Transverse colon (tissue), 4 donors: ENCODE measurements around the gene ARHGEF25. TPM values are rescaled to one million over a fixed set of nuclear protein-coding genes. Genes with fewer than 3 reads are reported as not detected.

Experiments used
- DNase-seq: peaks from one replicate; pipeline ENCODE4 v3.0.0-alpha.2; 2019
- H3K27ac ChIP-seq, 4 donors: fragments of 200-600 bp; sonication (generic); 2 replicates each; pipeline ENCODE4 v1.5.1; 2016 to 2018; ENCODE audit warnings: inconsistent platforms in 4 of 4
- H3K27me3 ChIP-seq: fragments of 200-600 bp; sonication (generic); 2 replicates; pipeline ENCODE4 v1.5.1; 2017; ENCODE audit warnings: inconsistent platforms
- H3K36me3 ChIP-seq, 4 donors: fragments of 200-600 bp; sonication (generic); 2 replicates each; pipeline ENCODE4 v1.5.1; 2017 to 2019; ENCODE audit warnings: inconsistent platforms in 4 of 4
- H3K4me1 ChIP-seq, 4 donors: fragments of 200-600 bp; sonication (generic); 2 replicates each; pipeline ENCODE4 v1.5.1; 2017 to 2020; ENCODE audit warnings: inconsistent platforms in 4 of 4
- H3K4me3 ChIP-seq, 4 donors: fragments of 200-600 bp; sonication (generic); 1 replicate in 1 of 4; 2 replicates in 3 of 4; pipeline versions ENCODE4 v1.5.1 to v1.6.1; 2017 to 2019; ENCODE audit warnings: inconsistent platforms in 4 of 4
- H3K9me3 ChIP-seq, 2 donors: fragments of 200-600 bp; sonication (generic); 2 replicates each; pipeline ENCODE4 v1.5.1; 2017 to 2019; ENCODE audit warnings: inconsistent platforms in 2 of 2
- EP300 ChIP-seq: sonication (generic); formaldehyde crosslinking; IDR thresholded peaks from one replicate; pipeline ENCODE4 v1.6.1; 2017; ENCODE audit warnings: antibody characterized with exemption, low read depth
- POLR2A ChIP-seq: fragments of 450-650 bp; IDR thresholded peaks from one replicate; pipeline ENCODE4 v1.6.1; 2016; ENCODE audit warnings: antibody characterized with exemption, mild to moderate bottlenecking, moderate library complexity
- POLR2AphosphoS5 ChIP-seq, 3 donors: sonication (generic); formaldehyde crosslinking; IDR thresholded peaks; one replicate each; pipeline ENCODE4 v1.6.1; 2016; ENCODE audit warnings: antibody characterized with exemption in 3 of 3
- WGBS, 2 donors: methylation state at CpG; one replicate each; pipeline ENCODE4 v1.1.5; 2018; ENCODE audit warnings: low coverage in 1 of 2; 5-methylcytosine and 5-hydroxymethylcytosine counted together
- in situ Hi-C, 4 donors: fragments of 200-750 bp; cut with MboI; loops; one replicate each; pipeline versions ENCODE4 v1.15.0 to v1.15.1; 2017; ENCODE audit warnings: low sequenced_read_pairs in 3 of 4, low pct_ligation_motif_present in 1 of 4, low pct_unique_long_range_greater_than_20kb in 1 of 4
- intact Hi-C: fragments of 100-400 bp; cut with DNase I; formaldehyde crosslinking; loops from one replicate; pipeline ENCODE4 v1.15.1; 2023; ENCODE audit warnings: low total_unique reads
- total RNA-seq, 4 donors: library from RNA; depleted of rRNA; stranded (reverse); fragments of >200 nt; gene quantifications; one replicate each; pipeline ENCODE4 v1.1.0, GENCODE V29; 2016
- TF ChIP-seq, protein P1 (sequence below), 5 experiments: fragments of 200-600 bp in 3 of 5; fragments of 450-650 bp in 2 of 5; sonication (generic) in 3 of 5; IDR thresholded peaks; 1 replicate in 2 of 5; 2 replicates in 3 of 5; pipeline ENCODE4 v1.5.1; 2016 to 2017; ENCODE audit warnings: antibody characterized with exemption in 5 of 5, inconsistent platforms in 3 of 5, mild to moderate bottlenecking in 2 of 5, moderate library complexity in 1 of 5

Gene ARHGEF25
- total RNA-seq, 4 donors from 2014 or later, result 6.6 to 35.9 (median 15.3) TPM

DNA sequence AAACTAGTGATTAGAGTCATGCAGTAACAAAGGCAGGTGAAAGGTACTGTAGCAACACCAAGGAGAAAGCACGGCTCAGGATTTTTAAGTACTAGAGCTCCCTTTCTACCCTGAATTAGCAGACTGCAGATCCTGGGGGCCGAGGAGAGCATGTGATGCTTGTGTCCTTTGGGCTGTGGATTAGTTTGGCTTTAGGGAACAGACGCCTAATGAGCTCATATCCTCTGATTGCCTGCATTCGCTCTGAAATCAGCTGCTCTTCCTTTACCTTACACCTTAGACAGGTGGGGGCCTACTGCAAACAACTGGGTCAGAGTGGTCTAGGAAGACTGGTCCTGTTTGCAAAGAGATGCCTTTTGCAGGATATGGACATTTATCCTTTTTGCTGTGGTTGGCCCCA, 18.0 kb upstream of the ARHGEF25 start:
- Histone ChIP-seq H3K4me3 (no peak overlapping the region), H3K36me3 (peaks cover 0 to 14% (median 0%) of the 10 kb centered on the region in 4 donors), H3K9me3 (no peaks in the 10 kb centered on the region), H3K27me3 (no peaks in the 10 kb centered on the region), H3K4me1 (peaks cover 7 to 20% (median 17%) of the 10 kb centered on the region in 4 donors), H3K27ac (no peak overlapping the region)
- WGBS, 2 donors, result 88% methylated on average over 4 of the region's 4 CpGs; no CpG with 5 or more reads in 1 of the 2 donors
- DNase-seq, result no peak
- intact Hi-C loops (no loop called here), in situ Hi-C loops (no loop called here)
- no peak for TF ChIP-seq POLR2AphosphoS5 (IDR thresholded peaks at IDR 0.05)
- TF ChIP-seq EP300, result no peak
- TF ChIP-seq, protein P1, sequence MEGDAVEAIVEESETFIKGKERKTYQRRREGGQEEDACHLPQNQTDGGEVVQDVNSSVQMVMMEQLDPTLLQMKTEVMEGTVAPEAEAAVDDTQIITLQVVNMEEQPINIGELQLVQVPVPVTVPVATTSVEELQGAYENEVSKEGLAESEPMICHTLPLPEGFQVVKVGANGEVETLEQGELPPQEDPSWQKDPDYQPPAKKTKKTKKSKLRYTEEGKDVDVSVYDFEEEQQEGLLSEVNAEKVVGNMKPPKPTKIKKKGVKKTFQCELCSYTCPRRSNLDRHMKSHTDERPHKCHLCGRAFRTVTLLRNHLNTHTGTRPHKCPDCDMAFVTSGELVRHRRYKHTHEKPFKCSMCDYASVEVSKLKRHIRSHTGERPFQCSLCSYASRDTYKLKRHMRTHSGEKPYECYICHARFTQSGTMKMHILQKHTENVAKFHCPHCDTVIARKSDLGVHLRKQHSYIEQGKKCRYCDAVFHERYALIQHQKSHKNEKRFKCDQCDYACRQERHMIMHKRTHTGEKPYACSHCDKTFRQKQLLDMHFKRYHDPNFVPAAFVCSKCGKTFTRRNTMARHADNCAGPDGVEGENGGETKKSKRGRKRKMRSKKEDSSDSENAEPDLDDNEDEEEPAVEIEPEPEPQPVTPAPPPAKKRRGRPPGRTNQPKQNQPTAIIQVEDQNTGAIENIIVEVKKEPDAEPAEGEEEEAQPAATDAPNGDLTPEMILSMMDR (IDR thresholded peaks at IDR 0.05), result no peak
- no peak for TF ChIP-seq POLR2A

GRCh38 chr12:57600395-57600794, 10.8 kb upstream of the ARHGEF25 start:
- WGBS, 2 donors, result 70 to 74% methylated on average over 2 of the region's 2 CpGs
- no peak overlapping the region for H3K27ac ChIP-seq
- peaks cover 0 to 19% (median 5%) of the 10 kb centered on the region in 4 donors for H3K4me1 ChIP-seq
- in situ Hi-C loops, result no loop called here
- no peak for DNase-seq
- H3K4me3 ChIP-seq, result no peak overlapping the region
- H3K36me3 ChIP-seq, result peaks cover 0 to 42% (median 12%) of the 10 kb centered on the region in 4 donors
- peaks cover 12% of the 10 kb centered on the region for H3K27me3 ChIP-seq
- H3K9me3 ChIP-seq, result no peaks in the 10 kb centered on the region
- TF ChIP-seq EP300, result no peak
- intact Hi-C loops, result no loop called here

GRCh38 chr12:57602544-57602943, 8.7 kb upstream of the ARHGEF25 start:
- Histone ChIP-seq H3K36me3 (peaks cover 0 to 33% (median 12%) of the 10 kb centered on the region in 4 donors), H3K27ac (no peak overlapping the region), H3K4me1 (peaks cover 0 to 24% (median 12%) of the 10 kb centered on the region in 4 donors), H3K27me3 (peaks cover 19% of the 10 kb centered on the region), H3K4me3 (no peak overlapping the region), H3K9me3 (no peaks in the 10 kb centered on the region)
- no peak for TF ChIP-seq POLR2AphosphoS5 (IDR thresholded peaks at IDR 0.05)
- TF ChIP-seq, protein P1 (IDR thresholded peaks at IDR 0.05), result no peak
- no peak for TF ChIP-seq EP300
- TF ChIP-seq POLR2A, result no peak
- intact Hi-C loops, result no loop called here
- in situ Hi-C loops, result no loop called here
- DNase-seq, result no peak

- Histone ChIP-seq H3K27ac (peak overlapping the region; percentile 81 to 95 (median 90)), H3K4me1 (peaks cover 0 to 24% (median 12%) of the 10 kb centered on the region in 4 donors), H3K36me3 (peaks cover 0 to 28% (median 12%) of the 10 kb centered on the region in 4 donors), H3K9me3 (no peaks in the 10 kb centered on the region), H3K4me3 (no peak overlapping the region), H3K27me3 (peaks cover 19% of the 10 kb centered on the region)
- no peak for DNase-seq
- intact Hi-C loops, result no loop called here
- in situ Hi-C loops, result no loop called here
- WGBS, 2 donors, result 61 to 80% methylated on average over 2 of the region's 2 CpGs
- TF ChIP-seq EP300 (no peak), POLR2A (no peak)
- TF ChIP-seq, protein P1 (IDR thresholded peaks at IDR 0.05), result no peak
Observed at GRCh38 chr12:57603324-57603723, 7.9 kb upstream of the ARHGEF25 start.

DNA sequence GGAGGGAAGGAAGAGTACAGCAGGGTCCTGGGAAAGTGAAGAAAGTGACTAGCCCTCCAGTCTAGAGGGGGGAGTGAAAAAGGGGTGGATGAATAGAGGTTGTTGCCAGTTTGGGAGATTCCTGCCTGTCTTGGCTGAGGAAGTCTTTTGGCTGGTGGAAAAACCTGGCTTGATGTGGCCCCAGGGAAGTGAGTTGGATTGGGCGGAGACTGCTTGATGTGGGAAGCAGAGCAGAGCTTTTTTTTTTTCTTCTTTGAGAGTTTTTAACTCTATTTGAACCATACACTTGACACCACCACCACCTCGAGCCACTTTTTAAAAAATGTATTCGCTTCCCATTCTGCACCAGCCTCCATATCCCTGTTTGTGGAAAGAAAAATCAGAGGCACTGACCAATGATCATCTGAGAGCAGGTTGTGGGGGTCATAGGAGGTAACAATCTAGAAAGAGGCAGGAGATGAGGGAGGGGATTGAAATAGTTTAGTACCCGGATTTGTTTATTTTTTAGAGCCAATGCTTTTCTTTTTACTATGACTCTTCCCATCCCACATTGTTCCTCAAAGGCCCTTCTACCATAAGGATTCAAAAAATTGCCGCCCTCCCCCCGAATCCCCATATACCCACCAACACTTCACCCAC, 7.3 kb upstream of the ARHGEF25 start:
- H3K27ac ChIP-seq, result peak overlapping the region; percentile 81 to 95 (median 90)
- peak overlapping the region; percentile 54 to 94 (median 58) for H3K4me3 ChIP-seq
- 30 to 35% methylated on average over 6 of the region's 6 CpGs for WGBS, 2 donors
- peaks cover 19% of the 10 kb centered on the region for H3K27me3 ChIP-seq
- intact Hi-C loops, result no loop called here
- H3K4me1 ChIP-seq, result peaks cover 0 to 24% (median 12%) of the 10 kb centered on the region in 4 donors
- H3K9me3 ChIP-seq, result no peaks in the 10 kb centered on the region
- peak; percentile 41 for DNase-seq
- H3K36me3 ChIP-seq, result peaks cover 0 to 24% (median 12%) of the 10 kb centered on the region in 4 donors
- in situ Hi-C loops, result no loop called here
- TF ChIP-seq, protein P1 (IDR thresholded peaks at IDR 0.05), result no peak
- TF ChIP-seq POLR2A, result peak; percentile 9
